BE2C (cell line): Measurements from ENCODE around the gene REPIN1.

Experiments used
- DNase-seq: peaks from one replicate; pipeline ENCODE4 v3.0.0-alpha.2; 2020
- H3K27me3 ChIP-seq: fragments of 250-450 bp; sonication (Bioruptor Pico); 2 replicates; pipeline ENCODE4 v1.5.1; 2020; ENCODE audit warnings: mild to moderate bottlenecking
- H3K36me3 ChIP-seq: fragments of 250-450 bp; sonication (Bioruptor Pico); 2 replicates; pipeline ENCODE4 v1.5.1; 2020; ENCODE audit warnings: mild to moderate bottlenecking
- H3K4me1 ChIP-seq: fragments of 250-450 bp; sonication (Bioruptor Pico); 2 replicates; pipeline ENCODE4 v1.5.1; 2020
- H3K4me3 ChIP-seq: 2 replicates; pipeline ENCODE4 v1.5.1; 2011; ENCODE audit warnings: low read depth, low read length
- H3K9me3 ChIP-seq: fragments of 250-450 bp; sonication (Bioruptor Pico); 2 replicates; pipeline ENCODE4 v1.5.1; 2020
- TF ChIP-seq, protein P1 (sequence below): IDR thresholded peaks from 2 replicates; pipeline ENCODE4 v1.5.1; 2012; ENCODE audit warnings: mild to moderate bottlenecking, low read depth, low read length

REPIN1 gene

DNA sequence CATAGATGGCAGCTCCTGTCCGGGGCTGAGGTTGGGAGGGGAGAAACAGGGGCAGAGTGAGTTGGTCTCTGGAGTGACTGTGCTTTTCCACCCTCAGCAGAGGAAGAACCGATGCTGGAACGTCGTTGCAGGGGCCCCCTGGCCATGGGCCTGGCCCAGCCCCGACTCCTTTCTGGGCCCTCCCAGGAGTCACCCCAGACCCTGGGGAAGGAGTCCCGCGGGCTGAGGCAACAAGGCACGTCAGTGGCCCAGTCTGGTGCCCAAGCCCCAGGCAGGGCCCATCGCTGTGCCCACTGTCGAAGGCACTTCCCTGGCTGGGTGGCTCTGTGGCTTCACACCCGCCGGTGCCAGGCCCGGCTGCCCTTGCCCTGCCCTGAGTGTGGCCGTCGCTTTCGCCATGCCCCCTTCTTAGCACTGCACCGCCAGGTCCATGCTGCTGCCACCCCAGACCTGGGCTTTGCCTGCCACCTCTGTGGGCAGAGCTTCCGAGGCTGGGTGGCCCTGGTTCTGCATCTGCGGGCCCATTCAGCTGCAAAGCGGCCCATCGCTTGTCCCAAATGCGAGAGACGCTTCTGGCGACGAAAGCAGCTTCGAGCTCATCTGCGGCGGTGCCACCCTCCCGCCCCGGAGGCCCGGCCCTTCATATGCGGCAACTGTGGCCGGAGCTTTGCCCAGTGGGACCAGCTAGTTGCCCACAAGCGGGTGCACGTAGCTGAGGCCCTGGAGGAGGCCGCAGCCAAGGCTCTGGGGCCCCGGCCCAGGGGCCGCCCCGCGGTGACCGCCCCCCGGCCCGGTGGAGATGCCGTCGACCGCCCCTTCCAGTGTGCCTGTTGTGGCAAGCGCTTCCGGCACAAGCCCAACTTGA is 2.7 kb downstream of the REPIN1 start:
- H3K9me3 ChIP-seq = no peaks in the 10 kb centered on the region
- H3K4me1 ChIP-seq = no peaks in the 10 kb centered on the region
- DNase-seq = no peak
- no peak overlapping the region for H3K4me3 ChIP-seq
- TF ChIP-seq, protein P1, sequence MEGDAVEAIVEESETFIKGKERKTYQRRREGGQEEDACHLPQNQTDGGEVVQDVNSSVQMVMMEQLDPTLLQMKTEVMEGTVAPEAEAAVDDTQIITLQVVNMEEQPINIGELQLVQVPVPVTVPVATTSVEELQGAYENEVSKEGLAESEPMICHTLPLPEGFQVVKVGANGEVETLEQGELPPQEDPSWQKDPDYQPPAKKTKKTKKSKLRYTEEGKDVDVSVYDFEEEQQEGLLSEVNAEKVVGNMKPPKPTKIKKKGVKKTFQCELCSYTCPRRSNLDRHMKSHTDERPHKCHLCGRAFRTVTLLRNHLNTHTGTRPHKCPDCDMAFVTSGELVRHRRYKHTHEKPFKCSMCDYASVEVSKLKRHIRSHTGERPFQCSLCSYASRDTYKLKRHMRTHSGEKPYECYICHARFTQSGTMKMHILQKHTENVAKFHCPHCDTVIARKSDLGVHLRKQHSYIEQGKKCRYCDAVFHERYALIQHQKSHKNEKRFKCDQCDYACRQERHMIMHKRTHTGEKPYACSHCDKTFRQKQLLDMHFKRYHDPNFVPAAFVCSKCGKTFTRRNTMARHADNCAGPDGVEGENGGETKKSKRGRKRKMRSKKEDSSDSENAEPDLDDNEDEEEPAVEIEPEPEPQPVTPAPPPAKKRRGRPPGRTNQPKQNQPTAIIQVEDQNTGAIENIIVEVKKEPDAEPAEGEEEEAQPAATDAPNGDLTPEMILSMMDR = no peak
- H3K27me3 ChIP-seq = no peaks in the 10 kb centered on the region
- peaks cover 61% of the 10 kb centered on the region for H3K36me3 ChIP-seq

DNA sequence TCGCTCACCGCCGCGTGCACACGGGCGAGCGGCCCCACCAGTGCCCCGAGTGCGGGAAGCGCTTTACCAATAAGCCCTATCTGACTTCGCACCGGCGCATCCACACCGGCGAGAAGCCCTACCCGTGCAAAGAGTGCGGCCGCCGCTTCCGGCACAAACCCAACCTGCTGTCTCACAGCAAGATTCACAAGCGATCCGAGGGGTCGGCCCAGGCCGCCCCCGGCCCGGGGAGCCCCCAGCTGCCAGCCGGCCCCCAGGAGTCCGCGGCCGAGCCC is 3.3 kb downstream of the REPIN1 start:
- H3K27me3 ChIP-seq = no peaks in the 10 kb centered on the region
- no peak for DNase-seq
- no peaks in the 10 kb centered on the region for H3K9me3 ChIP-seq
- H3K4me3 ChIP-seq = no peak overlapping the region
- peaks cover 61% of the 10 kb centered on the region for H3K36me3 ChIP-seq
- TF ChIP-seq, protein P1 = no peak
- H3K4me1 ChIP-seq = no peaks in the 10 kb centered on the region

DNA sequence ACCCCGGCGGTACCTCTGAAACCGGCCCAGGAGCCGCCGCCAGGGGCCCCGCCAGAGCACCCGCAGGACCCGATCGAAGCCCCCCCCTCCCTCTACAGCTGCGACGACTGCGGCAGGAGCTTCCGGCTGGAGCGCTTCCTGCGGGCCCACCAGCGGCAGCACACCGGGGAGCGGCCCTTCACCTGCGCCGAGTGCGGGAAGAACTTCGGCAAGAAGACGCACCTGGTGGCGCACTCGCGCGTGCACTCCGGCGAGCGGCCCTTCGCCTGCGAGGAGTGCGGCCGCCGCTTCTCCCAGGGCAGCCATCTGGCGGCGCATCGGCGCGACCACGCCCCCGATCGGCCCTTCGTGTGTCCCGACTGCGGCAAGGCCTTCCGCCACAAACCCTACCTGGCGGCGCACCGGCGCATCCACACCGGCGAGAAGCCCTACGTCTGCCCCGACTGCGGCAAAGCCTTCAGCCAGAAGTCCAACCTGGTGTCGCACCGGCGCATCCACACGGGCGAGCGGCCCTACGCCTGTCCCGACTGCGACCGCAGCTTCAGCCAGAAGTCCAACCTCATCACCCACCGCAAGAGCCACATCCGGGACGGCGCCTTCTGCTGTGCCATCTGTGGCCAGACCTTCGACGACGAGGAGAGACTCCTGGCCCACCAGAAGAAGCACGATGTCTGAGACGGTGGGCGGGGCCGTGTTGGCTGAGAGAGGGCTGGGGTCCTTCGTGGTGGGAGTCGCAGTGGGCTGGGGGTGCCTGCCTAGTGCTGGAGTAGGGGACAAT is 3.8 kb downstream of the REPIN1 start:
- Histone ChIP-seq H3K4me1 (no peaks in the 10 kb centered on the region), H3K27me3 (no peaks in the 10 kb centered on the region), H3K4me3 (no peak overlapping the region), H3K9me3 (no peaks in the 10 kb centered on the region), H3K36me3 (peaks cover 61% of the 10 kb centered on the region)
- no peak for DNase-seq
- TF ChIP-seq, protein P1 = no peak

DNA sequence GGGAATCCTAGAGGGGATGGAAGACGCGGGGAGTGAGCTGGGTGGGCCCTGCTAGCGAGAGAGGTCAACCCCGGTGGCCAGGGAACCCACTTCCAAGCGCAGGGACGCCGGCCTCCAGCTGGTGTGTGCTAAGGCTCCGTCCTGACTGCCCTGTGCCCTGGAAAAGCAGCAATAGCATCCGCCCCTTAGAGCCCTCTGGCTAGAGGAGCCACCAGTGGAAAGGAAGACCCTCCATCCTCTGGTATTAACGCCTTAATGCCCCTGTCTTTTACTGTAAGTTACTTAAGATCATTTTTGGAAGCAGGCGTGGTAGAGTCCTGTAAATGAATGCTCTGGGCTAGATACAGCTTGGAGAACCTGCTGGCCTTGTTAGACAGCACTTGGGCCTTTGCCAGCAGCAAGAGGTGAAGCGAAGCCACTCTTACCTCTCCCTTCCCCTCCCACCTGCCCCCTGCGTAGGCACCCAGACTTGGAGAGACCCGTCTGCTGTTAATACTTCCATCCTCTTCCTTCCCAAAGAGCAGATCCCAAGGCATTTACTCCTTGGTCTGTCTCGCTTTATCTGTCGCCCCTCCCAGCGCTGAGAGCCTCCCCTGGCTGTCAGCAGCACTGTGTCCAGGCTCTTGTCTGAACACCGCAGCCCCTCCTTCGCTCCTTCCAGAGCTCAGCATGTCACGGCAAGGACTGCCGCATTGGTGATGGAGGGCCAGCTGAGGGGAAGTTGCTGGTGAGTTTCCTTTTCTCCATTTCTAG is 4.6 kb downstream of the REPIN1 start:
- H3K27me3 ChIP-seq = no peaks in the 10 kb centered on the region
- H3K9me3 ChIP-seq = no peaks in the 10 kb centered on the region
- H3K36me3 ChIP-seq = peaks cover 61% of the 10 kb centered on the region
- H3K4me1 ChIP-seq = no peaks in the 10 kb centered on the region
- TF ChIP-seq, protein P1 = no peak
- no peak overlapping the region for H3K4me3 ChIP-seq
- no peak for DNase-seq

DNA sequence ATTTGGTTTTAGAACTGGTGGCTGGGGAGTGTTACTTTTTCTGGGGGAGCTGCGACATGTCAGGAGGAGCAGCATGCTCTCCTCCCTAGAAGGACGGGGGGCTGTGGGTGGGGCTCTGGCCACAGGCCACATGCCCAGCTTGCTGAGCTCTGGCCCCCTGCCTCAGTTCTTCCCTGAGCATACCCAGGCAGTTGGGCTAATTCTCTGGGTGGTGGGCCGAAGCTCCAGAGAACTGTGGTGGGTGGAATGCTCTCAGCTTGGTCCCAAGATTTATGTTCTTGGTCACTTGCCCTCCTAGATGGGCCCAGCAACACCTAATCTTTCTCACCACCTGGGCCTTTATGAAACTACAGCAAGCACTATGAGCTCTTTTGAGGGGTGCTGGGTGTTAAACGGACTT is 5.4 kb downstream of the REPIN1 start:
- Histone ChIP-seq H3K27me3 (no peaks in the 10 kb centered on the region), H3K36me3 (peaks cover 61% of the 10 kb centered on the region), H3K9me3 (no peaks in the 10 kb centered on the region), H3K4me3 (no peak overlapping the region), H3K4me1 (no peaks in the 10 kb centered on the region)
- TF ChIP-seq, protein P1 = no peak
- DNase-seq = no peak
